T-cell (primary cell): Measurements from ENCODE around the gene ZFHX3. TPM values are rescaled to one million over a fixed set of nuclear protein-coding genes. Genes with fewer than 3 reads are reported as not detected.

Experiments
- ATAC-seq, 4 experiments: fragments of 200-7000 bp in 3 of 4; fragments of 150-1000 bp in 1 of 4; cut with Tn5 transposase; replicated peaks in 1 of 4; 1 replicate in 3 of 4; 2 replicates in 1 of 4; pipeline ENCODE4 v1.10.0; 2021; ENCODE audit warnings: moderate library complexity in 3 of 4, mild to moderate bottlenecking in 2 of 4, moderate number of reproducible peaks in 1 of 4
- CTCF ChIA-PET, 2 donors: fragments of 300-600 bp; sonication (Branson Sonifier 250); formaldehyde crosslinking; loops; one replicate each; lab custom pipeline; 2022; ENCODE audit warnings: antibody characterized with exemption in 2 of 2; lab: Charles Lee
- POLR2A ChIA-PET, 2 donors: fragments of 300-600 bp; sonication (Branson Sonifier 250); formaldehyde crosslinking; loops; one replicate each; lab custom pipeline; 2022; ENCODE audit warnings: antibody characterized with exemption in 2 of 2; lab: Charles Lee
- DNase-seq, 35 experiments: peaks; one replicate each; pipeline versions ENCODE4 v3.0.0 to v3.0.0-alpha.2; 2013 to 2023
- H3K27ac ChIP-seq: one replicate; pipeline ENCODE4 v1.5.1; 2013; ENCODE audit warnings: low read length
- H3K27me3 ChIP-seq, 2 experiments: replicated peaks in 1 of 2; 1 replicate in 1 of 2; 2 replicates in 1 of 2; pipeline versions ENCODE4 v1.6.1 to v1.7.0; 2013; ENCODE audit warnings: low read length in 1 of 2, mixed read lengths in 1 of 2; ENCODE audit not compliant: control insufficient read depth in 2 of 2, insufficient read depth in 2 of 2; ENCODE audit errors: extremely low read depth in 1 of 2
- H3K36me3 ChIP-seq, 2 donors: 1 replicate in 1 of 2; 2 replicates in 1 of 2; pipeline versions ENCODE4 v1.6.1 to v1.7.0; 2013; ENCODE audit warnings: low read length in 1 of 2; ENCODE audit not compliant: control insufficient read depth in 2 of 2, insufficient read depth in 1 of 2; ENCODE audit errors: extremely low read depth in 1 of 2
- H3K4me1 ChIP-seq, 2 experiments: 1 replicate in 1 of 2; 2 replicates in 1 of 2; pipeline versions ENCODE4 v1.6.1 to v1.7.0; 2013; ENCODE audit warnings: low read length in 2 of 2, mixed read lengths in 1 of 2; ENCODE audit not compliant: insufficient read depth in 2 of 2, control insufficient read depth in 1 of 2; ENCODE audit errors: extremely low read depth in 1 of 2
- H3K4me3 ChIP-seq, 2 donors: 1 replicate in 1 of 2; 2 replicates in 1 of 2; pipeline versions ENCODE4 v1.5.1 to v1.7.0; 2013; ENCODE audit warnings: mild to moderate bottlenecking in 2 of 2, low read length in 1 of 2, moderate library complexity in 1 of 2; ENCODE audit not compliant: control insufficient read depth in 1 of 2; ENCODE audit errors: extremely low read depth in 1 of 2
- H3K9me3 ChIP-seq: 2 replicates; pipeline ENCODE4 v1.7.0; 2013
- H3K27ac Mint-ChIP-seq, 2 donors: one replicate each; pipeline ENCODE4 v1.8.0; 2020 to 2021; ENCODE audit warnings: mild to moderate bottlenecking in 2 of 2, mixed read lengths in 2 of 2
- H3K27me3 Mint-ChIP-seq, 2 donors: one replicate each; pipeline ENCODE4 v1.8.0; 2021 to 2022; ENCODE audit warnings: mixed read lengths in 2 of 2
- H3K36me3 Mint-ChIP-seq: one replicate; pipeline ENCODE4 v1.8.0; 2021; ENCODE audit warnings: mixed read lengths
- H3K4me1 Mint-ChIP-seq, 3 donors: one replicate each; pipeline ENCODE4 v1.8.0; 2020 to 2022; ENCODE audit warnings: mixed read lengths in 3 of 3, mild to moderate bottlenecking in 1 of 3
- H3K4me3 Mint-ChIP-seq, 3 donors: one replicate each; pipeline ENCODE4 v1.8.0; 2020 to 2022; ENCODE audit warnings: mild to moderate bottlenecking in 3 of 3, mixed read lengths in 3 of 3, moderate library complexity in 3 of 3
- H3K9me3 Mint-ChIP-seq, 3 donors: one replicate each; pipeline ENCODE4 v1.8.0; 2020 to 2022; ENCODE audit warnings: mixed read lengths in 3 of 3
- WGBS: methylation state at CpG from one replicate; pipeline ENCODE4 v1.1.5; 2013; ENCODE audit warnings: missing lambda C conversion rate; ENCODE audit not compliant: insufficient coverage; 5-methylcytosine and 5-hydroxymethylcytosine counted together
- total RNA-seq, 35 experiments: library from RNA in 6 of 35; stranded (reverse) in 6 of 35; fragments of 120-200 nt in 1 of 35; gene quantifications; one replicate each; pipeline versions ENCODE4 v1.2.1 to v1.2.4 and lab custom pipeline; 2013 to 2026

Gene ZFHX3
- total RNA-seq, 5 donors from 2014 or later (not counting 1 experiment from before 2014, with no cell fraction given), result 0.35 to 2.1 (median 1.0) TPM

GRCh38 chr16:72946474-72947194, 101.3 kb downstream of the ZFHX3 start:
- H3K27me3 Mint-ChIP-seq, result no peaks in the 10 kb centered on the region
- H3K9me3 Mint-ChIP-seq, result no peaks in the 10 kb centered on the region
- CTCF ChIA-PET, result no interaction called here
- H3K4me3 Mint-ChIP-seq, result no peak overlapping the region
- no peaks in the 10 kb centered on the region for H3K36me3 Mint-ChIP-seq
- Histone ChIP-seq H3K4me3 (no peak overlapping the region), H3K27ac (no peak overlapping the region), H3K27me3 (no peaks in the 10 kb centered on the region), H3K4me1 (no peaks in the 10 kb centered on the region), H3K36me3 (no peaks in the 10 kb centered on the region), H3K9me3 (no peaks in the 10 kb centered on the region)
- DNase-seq (no peak), ATAC-seq (no peak)
- no peak overlapping the region for H3K27ac Mint-ChIP-seq
- H3K4me1 Mint-ChIP-seq, result no peaks in the 10 kb centered on the region
- POLR2A ChIA-PET, result no interaction called here
- WGBS, result 82% methylated on average over 15 of the region's 15 CpGs

- no peaks in the 10 kb centered on the region for H3K4me1 Mint-ChIP-seq
- H3K36me3 Mint-ChIP-seq, result no peaks in the 10 kb centered on the region
- H3K9me3 Mint-ChIP-seq, result no peaks in the 10 kb centered on the region
- ATAC-seq, result no peak
- Histone ChIP-seq H3K4me1 (no peaks in the 10 kb centered on the region), H3K27me3 (no peaks in the 10 kb centered on the region), H3K9me3 (no peaks in the 10 kb centered on the region), H3K36me3 (no peaks in the 10 kb centered on the region), H3K27ac (no peak overlapping the region), H3K4me3 (no peak overlapping the region)
- POLR2A ChIA-PET, result no interaction called here
- CTCF ChIA-PET, result no interaction called here
- 100% methylated on average over 1 of the region's 3 CpGs for WGBS
- no peak overlapping the region for H3K4me3 Mint-ChIP-seq
- H3K27ac Mint-ChIP-seq, result no peak overlapping the region
- H3K27me3 Mint-ChIP-seq, result no peaks in the 10 kb centered on the region
- no peak for DNase-seq
Observed at GRCh38 chr16:72946063-72946462, 101.9 kb downstream of the ZFHX3 start.

- WGBS, result 91% methylated on average over 5 of the region's 8 CpGs
- no peaks in the 10 kb centered on the region for H3K27me3 ChIP-seq
Observed at GRCh38 chr16:72945611-72946010, 102.3 kb downstream of the ZFHX3 start.

GRCh38 chr16:72944757-72945485, 103.0 kb downstream of the ZFHX3 start:
- POLR2A ChIA-PET, result no interaction called here
- no peaks in the 10 kb centered on the region for H3K27me3 Mint-ChIP-seq
- H3K27ac Mint-ChIP-seq, result no peak overlapping the region
- no peaks in the 10 kb centered on the region for H3K9me3 ChIP-seq
- H3K9me3 Mint-ChIP-seq, result no peaks in the 10 kb centered on the region
- no peak overlapping the region for H3K27ac ChIP-seq
- H3K36me3 ChIP-seq, result no peaks in the 10 kb centered on the region
- no peaks in the 10 kb centered on the region for H3K36me3 Mint-ChIP-seq
- no peaks in the 10 kb centered on the region for H3K27me3 ChIP-seq
- CTCF ChIA-PET, result no interaction called here
- no peak for ATAC-seq
- H3K4me3 Mint-ChIP-seq, result no peak overlapping the region
- 83% methylated on average over 3 of the region's 7 CpGs for WGBS
- no peak overlapping the region for H3K4me3 ChIP-seq
- no peak for DNase-seq
- no peaks in the 10 kb centered on the region for H3K4me1 ChIP-seq
- H3K4me1 Mint-ChIP-seq, result no peaks in the 10 kb centered on the region

More at GRCh38 chr16:72945611-72946010, 102.3 kb downstream of the ZFHX3 start:
- H3K4me1 ChIP-seq, result no peaks in the 10 kb centered on the region
- no peak overlapping the region for H3K4me3 ChIP-seq
- Mint-ChIP-seq H3K27me3 (no peaks in the 10 kb centered on the region), H3K27ac (no peak overlapping the region), H3K4me1 (no peaks in the 10 kb centered on the region), H3K36me3 (no peaks in the 10 kb centered on the region), H3K9me3 (no peaks in the 10 kb centered on the region), H3K4me3 (no peak overlapping the region)
- DNase-seq, result no peak
- CTCF ChIA-PET, result no interaction called here
- no peak for ATAC-seq
- no peaks in the 10 kb centered on the region for H3K9me3 ChIP-seq
- POLR2A ChIA-PET, result no interaction called here
- H3K36me3 ChIP-seq, result no peaks in the 10 kb centered on the region
- no peak overlapping the region for H3K27ac ChIP-seq

GRCh38 chr16:72942021-72942420, 105.9 kb downstream of the ZFHX3 start:
- ATAC-seq (no peak), DNase-seq (no peak)
- no peak overlapping the region for H3K4me3 ChIP-seq
- Mint-ChIP-seq H3K4me3 (no peak overlapping the region), H3K36me3 (no peaks in the 10 kb centered on the region), H3K27ac (no peak overlapping the region), H3K9me3 (no peaks in the 10 kb centered on the region), H3K4me1 (no peaks in the 10 kb centered on the region), H3K27me3 (no peaks in the 10 kb centered on the region)
- CTCF ChIA-PET, result no interaction called here
- POLR2A ChIA-PET, result no interaction called here
- no peaks in the 10 kb centered on the region for H3K9me3 ChIP-seq
- H3K27ac ChIP-seq, result no peak overlapping the region
- WGBS, result 95% methylated on average over 2 of the region's 7 CpGs
- no peaks in the 10 kb centered on the region for H3K36me3 ChIP-seq
- H3K4me1 ChIP-seq, result no peaks in the 10 kb centered on the region
- peaks cover 0 to 4% of the 10 kb centered on the region in 2 experiments for H3K27me3 ChIP-seq

- H3K4me3 Mint-ChIP-seq, result no peak overlapping the region
- Histone ChIP-seq H3K36me3 (no peaks in the 10 kb centered on the region), H3K27me3 (peaks cover 0 to 4% of the 10 kb centered on the region in 2 experiments), H3K27ac (no peak overlapping the region), H3K9me3 (no peaks in the 10 kb centered on the region), H3K4me1 (no peaks in the 10 kb centered on the region), H3K4me3 (no peak overlapping the region)
- ChIA-PET CTCF (no interaction called here), POLR2A (no interaction called here)
- H3K27ac Mint-ChIP-seq, result no peak overlapping the region
- no peaks in the 10 kb centered on the region for H3K27me3 Mint-ChIP-seq
- ATAC-seq (no peak), DNase-seq (no peak)
- 86% methylated on average over 3 of the region's 5 CpGs for WGBS
- no peaks in the 10 kb centered on the region for H3K36me3 Mint-ChIP-seq
- H3K9me3 Mint-ChIP-seq, result no peaks in the 10 kb centered on the region
- H3K4me1 Mint-ChIP-seq, result no peaks in the 10 kb centered on the region
Observed at GRCh38 chr16:72940886-72941285, 107.0 kb downstream of the ZFHX3 start.
